Measurements from ENCODE around the gene LINC00237. TPM values are rescaled to one million over a fixed set of nuclear protein-coding genes. Genes with fewer than 3 reads are reported as not detected.

The LINC00237 gene
- total and polyA plus RNA-seq, 2 of the 8 experiments (the other 6 are each of a cell fraction or from before 2014, with no cell fraction given) = 0.28 to 1.4 TPM

- TF ChIP-seq USF2 (IDR thresholded peaks at IDR 0.05; ENCODE audit: low read length) = no peak
- no peak for TF ChIP-seq FOSL1 (IDR thresholded peaks at IDR 0.05; ENCODE audit: insufficient read depth, low read depth, low read length)
- TF ChIP-seq EZH2 (IDR thresholded peaks at IDR 0.05; ENCODE audit: low read depth, low read length, severe bottlenecking) = no peak
- TF ChIP-seq EGR1 (IDR thresholded peaks at IDR 0.05; ENCODE audit: borderline replicate concordance, low read depth, low read length) = no peak
- TF ChIP-seq TBP (IDR thresholded peaks at IDR 0.05; ENCODE audit: low read depth, low read length) = no peak
- no peak for TF ChIP-seq POU5F1 (IDR thresholded peaks at IDR 0.05; ENCODE audit: low read depth, low read length)
- no peak for TF ChIP-seq PHF8 (conservative IDR thresholded peaks at IDR 0.05; ENCODE audit: low read depth, low read length)
- TF ChIP-seq CHD2 (IDR thresholded peaks at IDR 0.05; ENCODE audit: low read length) = no peak
These were observed 41.2 kb downstream of the LINC00237 start (continued) for GRCh38 chr20:21064924-21065323.
